GM18867 (cell line): ENCODE data around the gene MTA1.
A peak's percentile ranks its signal among the peaks of the same experiment; 100 is the strongest.

Source experiments
- ATAC-seq: cut with Tn5 transposase; IDR thresholded peaks from one replicate; pipeline ENCODE4 v1.9.1; 2021; ENCODE audit warnings: mild to moderate bottlenecking, moderate library complexity; ENCODE audit not compliant: unreplicated experiment

The MTA1 gene

DNA sequence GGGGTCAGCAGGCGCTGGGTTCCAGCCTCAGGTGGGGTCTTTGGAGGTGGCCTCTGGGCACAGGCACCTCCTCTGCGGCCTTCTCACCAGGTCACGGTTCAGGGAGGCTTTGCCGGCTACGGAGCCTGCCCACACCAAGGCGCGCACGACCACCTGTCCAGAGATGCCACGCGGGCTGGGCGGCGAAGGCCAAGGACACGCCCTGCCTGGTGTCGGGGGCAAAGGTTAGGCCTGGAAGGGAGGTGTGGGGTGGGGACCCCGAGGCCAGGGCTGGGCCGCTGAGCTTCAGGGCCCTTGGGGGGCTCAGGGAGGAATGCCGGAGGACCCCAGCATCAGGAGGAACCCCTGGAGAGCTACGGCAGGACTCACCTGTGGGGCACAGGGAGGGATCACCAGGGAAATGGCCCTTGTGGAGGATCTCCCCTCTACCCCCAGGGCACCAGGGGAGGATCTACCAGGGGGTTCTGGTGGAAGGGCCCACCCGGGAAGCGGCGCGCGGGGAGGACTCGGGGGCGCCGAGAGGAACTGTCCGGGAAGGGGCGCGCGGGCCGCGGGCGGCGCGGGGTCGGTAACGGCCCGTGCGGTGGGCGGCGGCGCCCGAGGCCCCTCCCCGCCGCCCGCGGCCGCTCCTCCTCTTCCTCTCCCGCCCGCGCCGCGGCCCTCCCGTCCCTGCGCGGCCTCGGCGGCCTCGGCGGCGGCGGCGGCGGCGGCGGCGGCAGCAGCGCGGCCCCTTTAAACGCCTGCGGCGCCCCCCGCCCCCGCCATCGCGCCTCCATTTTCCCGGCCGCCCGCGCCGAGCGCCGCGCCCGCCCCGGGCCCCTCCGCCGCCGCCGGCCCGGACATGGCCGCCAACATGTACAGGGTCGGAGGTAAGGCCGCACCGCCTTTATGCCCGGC lies at the start of gene MTA1:
TSS of gene MTA1 (plus strand) at position 633 of the 897 bp plus-strand sequence. CDS start at position 842, 209 bp downstream.
- peak; percentile 58 for ATAC-seq

DNA sequence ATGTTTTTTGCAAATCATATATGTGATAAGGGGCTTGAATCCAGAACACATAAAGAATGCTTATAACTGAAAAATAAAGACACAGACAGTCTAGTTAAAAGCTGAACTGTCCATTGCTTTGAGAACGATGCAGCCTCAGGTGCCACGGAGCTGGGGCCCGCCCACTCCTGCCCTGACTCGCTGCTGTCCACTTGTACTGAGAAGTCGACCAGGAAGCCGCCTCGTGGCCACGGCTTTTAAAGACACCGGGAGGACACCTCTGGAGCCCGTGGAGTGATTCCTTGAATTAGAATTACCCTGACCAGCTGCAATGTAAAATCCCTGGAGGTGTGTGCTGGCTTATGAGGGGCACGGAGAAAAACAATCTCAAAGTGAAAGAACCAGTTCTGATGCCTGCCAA lies 45.2 kb upstream of the MTA1 start:
- no peak for ATAC-seq

DNA sequence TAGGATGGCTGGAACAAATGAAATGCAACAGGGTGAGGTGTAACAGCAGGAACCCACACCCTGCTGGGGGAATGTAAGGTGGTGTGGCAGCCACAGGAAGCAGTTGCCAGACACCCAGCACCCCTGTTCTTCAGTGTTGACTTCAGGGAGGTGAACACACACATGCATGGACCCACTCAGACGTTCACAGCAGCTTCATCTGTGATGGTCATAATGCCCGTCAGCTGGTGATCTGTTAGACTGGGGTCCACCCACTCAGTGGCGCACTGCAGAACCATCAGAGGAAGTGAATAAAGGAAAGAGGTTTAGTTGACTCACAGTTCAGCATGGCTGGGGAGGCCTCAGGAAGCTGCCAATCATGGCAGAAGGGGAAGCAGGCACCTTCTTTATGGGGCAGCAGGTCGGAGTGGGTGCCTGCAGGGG lies 44.0 kb upstream of the MTA1 start:
- no peak for ATAC-seq

DNA sequence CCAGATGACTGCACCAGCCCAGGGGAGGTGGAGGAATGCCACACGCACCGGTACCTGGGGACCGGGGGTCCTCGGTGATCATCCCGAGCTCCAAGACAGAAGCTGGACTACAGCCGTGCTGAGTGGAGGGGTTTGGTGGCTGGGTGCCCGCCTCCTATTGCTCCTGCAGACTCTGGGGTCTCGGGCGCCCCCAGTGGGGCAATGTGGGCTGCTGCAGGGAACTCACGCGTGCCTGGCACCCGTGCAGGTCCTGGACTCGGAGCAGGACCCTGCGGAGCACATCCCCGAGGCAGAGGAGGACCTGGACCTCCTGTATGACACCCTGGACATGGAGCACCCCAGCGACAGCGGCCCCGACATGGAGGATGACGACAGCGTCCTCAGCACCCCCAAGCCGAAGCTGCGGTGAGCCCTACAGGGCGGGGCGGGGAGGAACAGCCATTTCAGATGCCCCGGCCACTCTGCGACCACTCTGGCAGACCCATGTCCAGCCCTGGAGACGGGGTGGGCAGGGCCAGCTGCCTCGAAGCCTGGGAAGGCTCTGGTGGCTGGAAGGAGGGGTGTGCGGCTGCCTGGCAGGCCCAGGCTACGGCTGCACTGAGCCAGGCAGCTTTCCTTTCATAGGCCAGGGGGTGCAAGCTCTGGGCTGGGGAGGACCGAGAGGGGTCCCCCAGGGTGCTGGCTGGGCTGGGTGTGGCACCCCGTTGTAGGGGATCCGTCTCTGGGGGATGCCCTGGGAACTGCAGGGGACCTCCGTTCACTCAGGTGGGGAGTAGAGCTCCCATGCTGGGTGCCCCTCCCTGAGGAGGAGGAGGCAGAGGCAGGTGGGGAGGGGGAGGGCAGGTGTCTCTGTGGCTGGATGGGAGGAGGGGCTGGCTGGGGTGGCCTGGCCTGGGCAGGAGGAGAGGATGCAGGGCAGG lies 42.8 kb upstream of the MTA1 start:
- ATAC-seq = no peak

DNA sequence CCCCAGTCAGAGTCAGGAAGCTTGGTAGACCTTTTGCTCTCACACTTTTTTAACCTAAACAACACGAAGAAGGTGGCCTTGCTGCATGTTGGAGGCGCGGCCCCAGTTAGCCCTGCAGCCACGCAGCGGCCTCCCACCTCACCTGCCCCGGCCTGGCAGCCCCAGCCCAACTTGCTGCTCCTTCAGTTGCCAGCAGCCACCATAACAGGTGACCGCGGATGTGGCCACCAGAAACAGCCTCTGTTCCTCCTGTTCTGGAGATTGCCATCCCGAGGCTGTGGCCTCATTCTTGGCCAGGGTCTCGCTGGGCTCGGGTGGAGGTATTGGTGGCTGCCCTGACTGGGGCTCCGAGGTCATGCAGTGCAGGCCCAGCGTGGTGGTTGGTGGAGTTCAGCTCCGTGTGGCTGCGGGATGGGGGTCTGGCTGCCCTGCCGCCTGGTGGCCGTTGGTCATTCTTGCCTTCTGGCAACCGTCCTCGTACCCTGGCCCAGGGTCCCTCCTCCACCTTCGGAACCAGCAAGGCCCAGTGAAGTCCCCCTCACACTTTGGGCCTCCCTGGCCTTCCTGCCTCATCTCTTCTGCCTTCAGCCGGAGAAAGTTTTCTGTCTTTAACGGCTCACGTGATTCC lies 42.0 kb upstream of the MTA1 start:
- ATAC-seq = no peak

DNA sequence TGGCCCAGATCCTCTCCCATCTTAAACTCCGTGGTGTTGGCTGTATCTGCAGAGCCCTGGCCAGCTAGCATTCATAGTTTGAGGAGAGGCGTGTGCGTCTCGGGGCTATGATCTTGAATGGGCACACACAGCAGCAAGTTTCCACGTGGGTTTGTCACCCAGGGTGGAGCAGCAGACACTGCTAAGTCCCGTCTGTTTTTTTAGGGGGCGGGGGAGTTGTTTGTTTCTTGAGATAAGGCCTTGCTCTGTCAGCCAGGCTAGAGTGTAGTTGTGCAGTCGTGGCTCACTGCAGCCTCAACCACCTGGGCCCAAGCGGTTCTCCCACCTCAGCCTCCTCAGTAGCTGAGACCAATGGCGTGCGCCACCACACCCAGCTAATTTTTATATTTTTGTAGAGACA lies 41.4 kb upstream of the MTA1 start:
- no peak for ATAC-seq

DNA sequence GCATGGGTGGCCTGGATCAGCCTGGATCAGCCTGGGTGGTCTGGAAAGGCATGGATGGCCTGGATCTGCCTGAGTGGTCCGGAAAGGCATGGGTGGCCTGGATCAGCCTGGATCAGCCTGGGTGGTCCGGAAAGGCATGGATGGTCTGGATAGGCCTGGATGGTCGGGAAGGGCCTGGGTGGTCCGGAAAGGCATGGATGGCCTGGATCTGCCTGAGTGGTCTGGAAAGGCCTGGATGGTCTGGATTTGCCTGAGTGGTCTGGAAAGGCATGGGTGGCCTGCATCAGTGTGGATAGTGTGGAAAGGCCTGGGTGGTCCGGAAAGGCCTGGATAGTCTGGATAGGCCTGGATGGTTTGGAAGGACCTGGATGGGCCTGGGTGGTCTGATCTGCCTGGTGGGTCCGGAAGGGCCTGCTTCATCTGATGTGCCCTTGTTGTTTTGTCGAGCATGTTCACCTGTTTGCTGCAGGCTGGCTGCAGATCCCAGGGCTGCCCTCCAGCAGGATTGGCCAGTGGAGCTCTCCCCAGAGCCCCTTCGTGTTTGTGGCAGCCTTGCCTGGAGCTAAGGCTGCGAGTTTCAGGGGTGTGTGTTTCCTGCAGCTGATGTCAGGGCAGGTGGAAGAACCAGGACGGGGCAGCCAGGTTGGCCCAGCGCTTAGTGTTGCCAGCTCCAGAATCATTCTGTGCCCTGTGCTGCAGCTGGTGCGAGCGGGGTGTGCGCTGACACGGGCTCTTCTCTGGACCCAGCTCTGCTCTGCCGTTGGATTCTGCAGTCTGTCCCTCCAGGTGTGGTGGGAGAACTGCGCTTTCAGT lies 40.5 kb upstream of the MTA1 start:
- ATAC-seq = no peak

DNA sequence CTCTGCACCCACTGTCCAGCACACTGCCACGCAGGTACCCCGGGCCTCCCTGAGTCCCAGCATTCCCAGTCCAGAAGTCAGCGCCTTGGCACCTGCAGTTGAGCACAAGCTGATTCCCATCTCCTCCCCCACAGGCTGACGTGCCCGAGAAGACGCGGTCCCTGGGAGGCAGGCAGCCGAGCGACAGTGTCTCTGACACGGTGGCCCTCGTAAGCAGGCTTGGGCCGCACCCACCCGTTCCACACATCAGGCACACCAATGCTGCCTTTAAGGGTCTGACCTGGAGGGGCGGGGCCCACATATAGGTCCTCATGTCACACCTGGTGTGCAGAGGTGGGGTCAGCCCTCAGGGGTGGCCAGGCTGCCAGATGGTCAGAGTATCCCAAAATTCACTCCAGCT lies 39.7 kb upstream of the MTA1 start:
- no peak for ATAC-seq

DNA sequence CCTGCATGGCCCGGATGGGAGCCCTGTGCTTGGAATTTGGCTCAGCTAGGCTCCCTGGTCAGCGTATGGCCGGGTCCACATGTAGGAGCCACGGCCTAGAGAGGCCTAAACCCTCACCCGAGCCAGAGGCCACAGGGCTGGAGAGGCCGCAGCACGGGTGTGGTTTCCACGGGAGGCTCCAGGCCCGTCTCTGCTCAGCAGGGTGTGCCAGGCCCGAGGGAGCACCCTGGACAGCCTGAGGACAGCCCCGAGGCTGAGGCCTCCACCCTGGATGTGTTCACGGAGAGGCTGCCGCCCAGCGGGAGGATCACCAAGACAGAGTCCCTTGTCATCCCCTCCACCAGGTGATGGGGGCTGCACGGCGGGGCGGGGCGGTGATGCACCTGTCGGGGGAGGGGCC lies 38.9 kb upstream of the MTA1 start:
- no peak for ATAC-seq

DNA sequence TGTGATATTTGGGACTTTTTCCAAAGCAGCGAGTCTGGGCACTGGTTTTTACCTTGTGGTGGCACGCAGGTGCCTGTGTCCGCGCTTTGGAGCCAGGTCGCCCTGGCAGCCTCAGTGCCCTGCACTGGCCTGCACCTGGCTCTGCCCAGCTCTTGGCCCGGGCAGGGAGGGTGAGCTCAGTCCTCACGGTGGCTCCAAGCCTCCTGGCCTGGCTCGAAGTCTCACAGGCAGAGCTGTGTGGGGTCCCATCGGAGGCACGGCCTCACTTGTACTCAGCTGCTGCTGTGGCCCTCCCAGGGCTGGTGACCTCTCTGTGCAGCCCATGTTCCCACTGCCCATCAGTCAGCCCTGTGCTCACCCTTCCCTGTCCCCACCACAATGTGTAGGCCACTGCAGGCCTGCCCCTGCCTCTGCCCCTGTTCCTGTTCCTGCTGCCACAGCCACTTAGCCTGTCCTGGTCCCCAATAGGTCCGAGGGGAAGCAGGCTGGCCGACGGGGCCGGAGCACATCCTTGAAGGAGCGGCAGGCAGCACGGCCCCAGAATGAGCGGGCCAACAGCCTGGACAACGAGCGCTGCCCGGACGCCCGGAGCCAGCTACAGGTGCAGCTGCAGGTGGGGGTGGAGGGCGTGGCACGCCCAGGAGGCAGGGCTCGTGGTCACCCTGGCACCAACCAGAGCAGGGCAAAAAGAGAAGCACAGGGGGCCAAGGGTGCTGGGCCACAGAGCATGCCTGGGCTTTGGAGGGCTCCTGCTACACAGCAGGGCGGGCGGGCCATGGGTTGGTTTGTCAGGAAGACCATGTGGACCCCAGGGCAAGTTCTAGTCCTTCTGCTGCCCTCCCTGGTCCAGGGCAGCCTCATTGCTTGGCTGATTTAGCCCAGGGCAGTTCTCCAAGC lies 37.9 kb upstream of the MTA1 start:
- ATAC-seq = no peak

DNA sequence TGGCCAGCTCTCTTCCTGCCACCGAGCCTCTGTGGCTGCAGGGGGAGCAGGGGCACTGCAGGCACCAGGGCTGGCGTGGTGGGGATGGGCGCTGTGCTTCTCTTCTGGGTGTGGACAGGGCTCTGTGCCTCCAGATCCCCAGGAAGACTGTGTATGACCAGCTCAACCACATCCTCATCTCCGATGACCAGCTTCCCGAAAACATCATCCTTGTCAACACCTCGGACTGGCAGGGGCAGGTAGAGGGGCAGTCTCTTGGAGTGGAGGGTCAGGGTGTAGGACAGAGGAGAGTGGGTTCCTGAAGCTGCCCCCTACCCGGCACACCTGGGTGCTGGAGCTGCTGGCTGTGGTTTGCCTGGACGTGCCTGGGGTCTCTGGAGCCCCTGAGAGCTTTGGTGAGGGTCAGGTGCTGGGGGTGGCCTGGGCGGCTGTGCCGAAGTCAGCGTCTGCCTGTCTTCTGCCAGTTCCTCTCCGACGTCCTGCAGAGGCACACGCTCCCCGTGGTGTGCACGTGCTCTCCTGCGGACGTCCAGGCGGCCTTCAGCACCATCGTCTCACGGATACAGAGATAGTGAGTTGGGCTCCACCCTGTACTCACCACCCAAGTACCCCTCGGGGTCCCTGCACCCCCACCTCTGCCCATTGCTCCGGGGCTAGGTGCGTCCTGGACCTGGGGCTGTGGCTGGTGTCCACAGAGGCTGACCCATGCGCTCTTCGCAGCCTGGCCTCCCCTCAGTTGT lies 37.1 kb upstream of the MTA1 start:
- no peak for ATAC-seq

DNA sequence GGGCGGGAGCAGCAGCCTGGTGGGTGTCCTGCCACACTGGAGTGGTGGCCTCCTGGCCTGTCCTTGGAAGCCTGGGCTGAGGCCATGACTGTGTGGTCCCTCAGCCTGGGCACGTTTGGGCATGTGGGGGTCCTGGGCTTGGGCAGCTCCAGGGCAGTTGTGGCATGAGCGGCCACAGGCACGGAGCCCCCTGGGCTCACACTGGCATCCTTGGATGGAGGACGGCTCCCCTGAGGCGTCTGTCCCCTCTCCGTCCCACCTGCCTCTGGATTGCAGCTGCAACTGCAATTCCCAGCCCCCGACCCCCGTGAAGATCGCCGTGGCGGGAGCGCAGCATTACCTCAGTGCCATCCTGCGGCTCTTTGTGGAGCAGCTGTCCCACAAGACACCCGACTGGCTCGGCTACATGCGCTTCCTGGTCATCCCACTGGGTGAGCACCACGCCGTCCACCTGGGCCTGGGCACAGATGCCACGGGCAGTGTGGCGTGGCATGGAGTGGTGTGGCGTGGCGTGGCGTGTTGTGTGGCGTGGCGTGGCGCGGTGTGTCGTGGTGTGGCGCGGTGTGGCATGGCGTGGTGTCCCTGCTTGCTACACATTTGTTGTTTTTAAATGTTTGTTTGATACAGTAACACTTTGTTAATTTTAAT lies 36.4 kb upstream of the MTA1 start:
- ATAC-seq = no peak

DNA sequence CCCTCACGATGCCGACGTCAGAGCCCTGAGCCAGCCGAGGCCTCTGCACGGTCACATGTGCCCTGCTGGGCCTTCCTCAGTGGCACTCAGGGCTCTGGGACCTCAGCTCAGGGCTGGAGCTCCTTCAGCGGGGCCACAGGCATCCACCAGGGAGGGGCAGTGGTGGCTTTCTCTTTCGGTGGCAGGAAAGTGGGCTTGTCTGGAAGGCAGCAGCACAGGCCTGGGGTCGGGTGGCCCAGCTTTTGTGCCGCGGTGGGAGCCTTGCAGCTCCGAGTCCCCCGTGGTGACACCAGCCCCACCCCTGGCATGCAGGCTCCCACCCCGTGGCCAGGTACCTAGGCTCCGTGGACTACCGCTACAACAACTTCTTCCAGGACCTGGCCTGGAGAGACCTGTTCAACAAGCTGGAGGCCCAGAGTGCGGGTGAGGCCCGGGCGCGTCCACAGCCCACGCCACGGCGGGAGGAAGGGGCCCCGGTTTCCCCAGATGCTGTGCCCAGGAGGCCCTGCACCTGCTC lies 35.5 kb upstream of the MTA1 start:
- no peak for ATAC-seq

DNA sequence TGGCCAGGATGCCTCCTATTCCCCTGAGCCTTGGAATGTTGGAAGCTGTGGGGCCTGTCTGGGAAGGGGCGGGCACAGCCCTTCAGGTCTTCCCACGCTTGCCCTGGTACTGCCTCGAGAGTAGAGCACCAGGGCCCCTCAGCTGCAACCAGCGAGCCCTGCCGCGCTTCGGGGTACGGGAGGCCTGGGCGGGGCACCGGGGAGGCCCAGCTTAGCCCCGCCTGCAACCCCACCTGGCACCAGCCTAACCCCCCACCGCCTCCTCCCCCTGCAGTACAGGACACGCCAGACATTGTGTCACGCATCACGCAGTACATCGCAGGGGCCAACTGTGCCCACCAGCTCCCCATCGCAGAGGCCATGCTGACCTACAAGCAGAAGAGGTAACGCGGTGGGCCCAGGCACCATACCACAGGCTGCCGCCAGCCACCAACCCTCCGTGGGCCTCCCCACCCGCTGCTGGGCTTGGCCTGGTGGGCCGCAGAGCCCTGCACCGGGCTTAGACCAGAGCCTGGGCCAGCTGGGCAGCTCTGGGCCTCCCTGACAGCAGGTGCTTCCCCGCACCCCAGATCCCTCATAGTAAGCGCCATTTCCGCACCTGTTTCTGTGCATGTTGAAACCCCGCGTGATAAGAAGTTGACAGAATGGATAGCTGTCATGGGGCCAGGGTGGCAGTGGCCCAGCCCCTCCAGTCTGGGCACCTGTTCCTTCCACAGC lies 34.9 kb upstream of the MTA1 start:
- ATAC-seq = no peak

DNA sequence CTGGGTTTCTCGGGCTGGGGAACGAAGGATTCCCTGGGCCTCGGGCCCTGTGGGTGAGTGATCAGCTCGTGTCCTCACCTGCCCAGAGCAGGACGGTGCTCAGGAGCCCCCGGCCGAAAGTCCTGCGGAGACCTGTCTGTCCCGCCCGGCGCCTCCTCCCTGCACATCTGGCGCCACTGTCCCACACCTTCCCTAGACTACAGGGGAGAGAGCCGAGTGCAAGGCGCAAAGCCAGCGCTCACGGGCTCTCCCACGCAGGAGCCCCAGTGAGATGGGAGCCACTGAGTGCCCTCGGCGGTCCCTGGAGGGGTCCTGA lies 34.3 kb upstream of the MTA1 start:
- no peak for ATAC-seq

DNA sequence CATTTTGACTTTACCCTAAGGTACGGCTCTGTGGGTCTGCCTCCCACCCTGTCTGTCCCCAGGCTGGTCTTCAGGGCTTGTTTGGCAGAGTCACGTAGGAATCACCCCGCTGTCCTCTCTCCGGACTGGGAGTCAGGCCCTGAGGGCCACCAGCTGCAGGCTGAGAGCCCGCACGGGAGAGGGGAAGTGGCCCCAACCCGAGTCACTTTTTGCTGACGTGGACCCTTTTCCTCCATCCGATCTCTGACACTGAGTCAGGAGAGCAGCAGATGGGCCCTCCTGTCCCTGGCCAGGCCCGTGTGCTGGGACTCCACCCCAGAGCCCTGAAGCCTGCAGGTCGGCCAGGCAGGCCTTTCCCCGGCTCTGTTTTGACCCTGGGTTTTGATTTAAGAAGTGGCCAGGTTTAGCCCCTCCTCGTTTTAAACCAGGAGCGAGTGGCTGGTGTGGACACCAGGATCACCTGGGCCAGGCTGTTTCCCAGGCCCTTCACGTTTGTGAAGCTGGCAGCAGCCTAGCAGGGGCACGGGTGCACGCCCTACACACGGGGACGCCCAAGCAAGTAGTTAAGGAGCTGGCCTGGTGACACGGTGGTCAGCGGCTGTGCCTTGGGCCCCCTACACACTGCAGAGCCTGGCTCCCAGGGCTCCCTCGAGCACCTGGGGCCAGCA lies 33.8 kb upstream of the MTA1 start:
- ATAC-seq = no peak
